Pancreas (tissue), 10 donors: ENCODE measurements around the gene OR2G3. TPM values are rescaled to one million over a fixed set of nuclear protein-coding genes. Genes with fewer than 3 reads are reported as not detected.
A peak's percentile ranks its signal among the peaks of the same experiment; 100 is the strongest.

Experiments
- ATAC-seq, 4 donors: fragments of 200-7000 bp; cut with Tn5 transposase; one replicate each; pipeline versions ENCODE4 v1.8.0 to v1.9.1; 2020; ENCODE audit warnings: mild to moderate bottlenecking in 4 of 4, moderate library complexity in 4 of 4
- DNase-seq, 6 donors: peaks; one replicate each; pipeline ENCODE4 v3.0.0-alpha.2; 2020
- FAIRE-seq: peaks from 2 replicates; lab custom pipeline; 2012; peaks lifted over from hg19 to GRCh38; lab: Jason Lieb, UNC
- H3K27ac ChIP-seq, 4 donors: fragments of 200-600 bp; sonication (generic); 1 replicate in 3 of 4; 2 replicates in 1 of 4; pipeline versions ENCODE4 v1.5.0 to v1.8.0; 2020
- H3K27me3 ChIP-seq, 4 donors: fragments of 200-600 bp; one replicate each; pipeline ENCODE4 v1.8.0; 2021
- H3K36me3 ChIP-seq, 3 donors: fragments of 200-600 bp; sonication (generic) in 1 of 3; one replicate each; pipeline versions ENCODE4 v1.5.0 to v1.8.0; 2020 to 2021
- H3K4me1 ChIP-seq, 3 donors: fragments of 200-600 bp; one replicate each; pipeline ENCODE4 v1.8.0; 2021
- H3K4me3 ChIP-seq, 4 donors: fragments of 200-600 bp; sonication (generic) in 2 of 4; one replicate each; pipeline versions ENCODE4 v1.5.0 to v1.8.0; 2020 to 2021
- H3K9me3 ChIP-seq, 4 donors: fragments of 200-600 bp; one replicate each; pipeline ENCODE4 v1.8.0; 2021
- WGBS, 2 donors: extraction: QIAGEN DNeasy Blood & Tissue Kit; methylation state at CpG; one replicate each; pipeline ENCODE4 v1.1.7; 2013; 5-methylcytosine and 5-hydroxymethylcytosine counted together
- intact Hi-C, 3 donors: fragments of 100-400 bp; cut with DNase I; formaldehyde crosslinking; loops; one replicate each; pipeline versions ENCODE4 v1.11.1 to v1.14.2; 2022
- polyA plus RNA-seq, 2 donors: library from polyadenylated mRNA; stranded (reverse); fragments of 200-250 nt; gene quantifications; one replicate each; pipeline ENCODE4 v1.2.3, GENCODE V29; 2013
- total RNA-seq, 6 donors: library from RNA; stranded (reverse); fragmentation: NEBNext Ultra II Directional in 4 of 6; extraction: Animal tissue kit (Norgen Biotek cat#: 25700) in 4 of 6; gene quantifications; one replicate each; pipeline versions ENCODE4 v1.2.1 to v1.2.4, GENCODE V29; 2021 to 2023
- TF ChIP-seq, protein P1 (sequence below), 4 donors: fragments of 200-600 bp; sonication (generic) in 3 of 4; IDR thresholded peaks; one replicate each; pipeline versions ENCODE4 v1.5.0 to v1.8.0; 2021; ENCODE audit warnings: antibody characterized with exemption in 4 of 4
- donor health status: healthy with polysubstance abuse.
- donor health status: DM: no; HTN: no; CAD: no; lungs with moderate emphysema.
- donor health status: DM: no; HTN: no; CAD: no.
- donor health status: control.
- donor health status: control.
- donor health status: Bipolar disorder and iron deficiency.
- donor health status: DM: yes; HTN: yes; CAD: no.
- donor health status: DM: no; HTN: no; CAD: no.
- donor health status: DM: no; HTN: no; CAD: no.
- donor health status: DM: yes; HTN: yes; CAD: no.

OR2G3 gene
- total and polyA plus RNA-seq, 8 donors = not detected

DNA sequence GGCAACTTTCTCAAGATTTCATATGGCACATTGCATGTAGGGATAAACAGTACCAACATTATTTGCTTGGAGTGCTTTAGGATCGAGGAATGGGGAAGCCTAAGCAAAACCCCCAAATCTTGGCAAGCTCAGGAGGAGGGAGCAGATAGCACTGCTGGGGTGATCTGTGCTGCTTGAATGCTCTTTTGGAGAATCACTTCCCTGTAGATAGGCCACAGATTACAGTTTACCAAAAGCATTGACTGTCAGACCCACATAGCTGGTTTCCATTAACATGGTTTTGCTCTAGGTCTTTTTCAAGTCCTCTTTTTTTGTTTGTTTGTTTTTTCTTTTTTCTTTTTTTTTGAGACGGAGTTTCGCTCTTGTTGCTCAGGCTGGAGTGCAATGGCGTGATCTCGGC, 37.4 kb downstream of the OR2G3 start:
- no peak overlapping the region for H3K27ac ChIP-seq
- ATAC-seq = no peak
- DNase-seq = no peak
- H3K36me3 ChIP-seq = no peaks in the 10 kb centered on the region
- FAIRE-seq = no peak
- no peak overlapping the region for H3K4me3 ChIP-seq
- no peaks in the 10 kb centered on the region for H3K4me1 ChIP-seq
- TF ChIP-seq, protein P1, sequence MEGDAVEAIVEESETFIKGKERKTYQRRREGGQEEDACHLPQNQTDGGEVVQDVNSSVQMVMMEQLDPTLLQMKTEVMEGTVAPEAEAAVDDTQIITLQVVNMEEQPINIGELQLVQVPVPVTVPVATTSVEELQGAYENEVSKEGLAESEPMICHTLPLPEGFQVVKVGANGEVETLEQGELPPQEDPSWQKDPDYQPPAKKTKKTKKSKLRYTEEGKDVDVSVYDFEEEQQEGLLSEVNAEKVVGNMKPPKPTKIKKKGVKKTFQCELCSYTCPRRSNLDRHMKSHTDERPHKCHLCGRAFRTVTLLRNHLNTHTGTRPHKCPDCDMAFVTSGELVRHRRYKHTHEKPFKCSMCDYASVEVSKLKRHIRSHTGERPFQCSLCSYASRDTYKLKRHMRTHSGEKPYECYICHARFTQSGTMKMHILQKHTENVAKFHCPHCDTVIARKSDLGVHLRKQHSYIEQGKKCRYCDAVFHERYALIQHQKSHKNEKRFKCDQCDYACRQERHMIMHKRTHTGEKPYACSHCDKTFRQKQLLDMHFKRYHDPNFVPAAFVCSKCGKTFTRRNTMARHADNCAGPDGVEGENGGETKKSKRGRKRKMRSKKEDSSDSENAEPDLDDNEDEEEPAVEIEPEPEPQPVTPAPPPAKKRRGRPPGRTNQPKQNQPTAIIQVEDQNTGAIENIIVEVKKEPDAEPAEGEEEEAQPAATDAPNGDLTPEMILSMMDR (IDR thresholded peaks at IDR 0.05) = no peak
- intact Hi-C loops = no loop called here
- WGBS, 2 donors = 58 to 82% methylated on average over 5 of the region's 5 CpGs
- no peaks in the 10 kb centered on the region for H3K27me3 ChIP-seq
- no peaks in the 10 kb centered on the region for H3K9me3 ChIP-seq

DNA sequence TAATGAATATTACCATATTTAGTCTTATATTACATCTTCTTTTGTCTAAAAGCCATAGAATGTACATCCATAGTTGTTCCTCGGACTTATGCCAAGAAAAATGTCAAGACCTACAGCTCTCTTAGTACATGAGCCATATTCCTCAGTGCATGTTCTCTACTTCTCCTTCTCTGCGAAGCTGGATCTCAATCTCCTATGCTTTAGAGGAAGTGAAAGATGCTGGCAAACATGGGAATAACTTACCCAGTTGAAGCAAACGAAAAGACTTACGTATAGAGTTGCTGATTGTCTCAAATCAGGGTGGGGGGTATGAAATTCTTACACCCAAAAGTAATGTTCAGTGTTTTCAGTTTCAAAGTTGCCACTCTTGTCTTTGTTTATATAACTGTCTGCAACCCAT, 41.5 kb downstream of the OR2G3 start:
- TF ChIP-seq, protein P1 (IDR thresholded peaks at IDR 0.05) = no peak
- no peak overlapping the region for H3K4me3 ChIP-seq
- no peak for ATAC-seq
- no peaks in the 10 kb centered on the region for H3K36me3 ChIP-seq
- WGBS, 2 donors = 61 to 87% methylated on average over 4 of the region's 4 CpGs
- FAIRE-seq = no peak
- no peak overlapping the region for H3K27ac ChIP-seq
- no peaks in the 10 kb centered on the region for H3K27me3 ChIP-seq
- intact Hi-C loops = no loop called here
- no peaks in the 10 kb centered on the region for H3K4me1 ChIP-seq
- no peaks in the 10 kb centered on the region for H3K9me3 ChIP-seq
- DNase-seq = no peak

DNA sequence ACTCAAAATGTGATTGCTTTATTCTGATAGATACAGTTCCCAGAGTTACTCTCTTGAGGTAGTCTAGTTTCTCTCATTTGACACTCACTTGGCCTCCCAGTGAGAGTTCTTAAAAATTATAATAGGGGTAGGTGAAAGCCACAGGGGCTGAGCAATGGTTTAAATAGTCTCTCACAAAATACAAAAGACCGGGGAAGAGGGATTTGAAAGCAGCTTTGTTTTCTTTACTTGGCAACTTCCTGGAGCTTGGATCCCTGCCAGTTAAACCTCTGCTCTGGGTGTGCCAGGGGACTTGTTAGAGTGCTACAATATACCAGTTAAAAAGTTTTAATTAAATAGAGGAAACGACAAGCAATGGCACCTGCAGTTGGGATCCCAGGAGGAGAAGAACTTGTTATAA, 42.5 kb downstream of the OR2G3 start:
- ATAC-seq (peak in 2 of 4 donors; percentile 36 to 61), FAIRE-seq (no peak), DNase-seq (peak in 1 of 6 donors; percentile 22)
- H3K27ac ChIP-seq = no peak overlapping the region
- no peaks in the 10 kb centered on the region for H3K9me3 ChIP-seq
- H3K4me1 ChIP-seq = no peaks in the 10 kb centered on the region
- no peaks in the 10 kb centered on the region for H3K36me3 ChIP-seq
- H3K4me3 ChIP-seq = no peak overlapping the region
- whole genome bisulfite sequencing, 2 donors = 4 to 7% methylated on average over 2 of the region's 2 CpGs
- intact Hi-C loops = no loop called here
- TF ChIP-seq, protein P1 (IDR thresholded peaks at IDR 0.05) = no peak
- H3K27me3 ChIP-seq = no peaks in the 10 kb centered on the region

DNA sequence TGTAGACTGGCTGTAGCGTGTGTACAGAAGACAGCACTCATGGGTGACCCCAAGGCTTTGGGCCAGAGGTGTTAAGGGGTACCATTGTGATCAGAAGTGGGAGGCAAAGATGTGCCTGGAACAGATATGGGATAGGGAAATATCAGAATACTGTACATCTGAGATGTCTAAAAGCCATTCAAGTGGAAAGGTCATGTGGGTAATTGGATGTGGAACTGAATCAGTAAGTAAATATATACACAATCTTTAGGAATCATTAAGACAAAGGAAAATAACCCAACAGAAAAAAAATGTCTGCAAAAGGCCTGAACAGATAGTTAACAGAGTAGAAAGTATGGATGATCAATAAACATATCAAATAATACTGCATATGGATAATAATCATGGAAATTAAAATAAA, 47.7 kb downstream of the OR2G3 start:
- no peak for DNase-seq
- TF ChIP-seq, protein P1 (IDR thresholded peaks at IDR 0.05) = no peak

More for the DNA sequence above, 47.7 kb downstream of the OR2G3 start:
- H3K36me3 ChIP-seq = no peaks in the 10 kb centered on the region
- H3K4me3 ChIP-seq = no peak overlapping the region
- FAIRE-seq = no peak
- H3K4me1 ChIP-seq = no peaks in the 10 kb centered on the region
- 72% methylated on average over 1 of the region's 1 CpG for WGBS, 2 donors
- intact Hi-C loops = no loop called here
- no peaks in the 10 kb centered on the region for H3K27me3 ChIP-seq
- ATAC-seq = no peak
- no peak overlapping the region for H3K27ac ChIP-seq
- H3K9me3 ChIP-seq = no peaks in the 10 kb centered on the region

Other genes starting within 250 kb of the OR2G3 start
- 1 to 10 TPM in 2 of 6 donors, under 1 TPM in 4; 0.09 to 3.8 (median 0.68) TPM for gene NLRP3, start 189.4 kb upstream of the OR2G3 start, total RNA-seq
- under 1 TPM; 0.19 to 0.38 TPM for gene NLRP3, start 189.4 kb upstream of the OR2G3 start, polyA plus RNA-seq
- gene OR2B11, start 147.5 kb upstream of the OR2G3 start, total RNA-seq = not detected
- gene OR2B11, start 147.5 kb upstream of the OR2G3 start, polyA plus RNA-seq = not detected
- gene OR2C3, start 69.1 kb upstream of the OR2G3 start, total RNA-seq = not detected
- under 1 TPM in 1 of 2 donors, not detected in 1; 0.02 TPM for gene OR2C3, start 69.1 kb upstream of the OR2G3 start, polyA plus RNA-seq
- gene GCSAML, start 56.5 kb upstream of the OR2G3 start, total RNA-seq = under 1 TPM in 4 of 6 donors, not detected in 2; 0.03 to 0.37 (median 0.29) TPM
- gene GCSAML, start 56.5 kb upstream of the OR2G3 start, polyA plus RNA-seq = under 1 TPM in 1 of 2 donors, not detected in 1; 0.09 TPM
- not detected for gene OR2G2, start 17.2 kb upstream of the OR2G3 start, total RNA-seq
- not detected for gene OR2G2, start 17.2 kb upstream of the OR2G3 start, polyA plus RNA-seq
- not detected for gene OR13G1, start 74.2 kb downstream of the OR2G3 start, total RNA-seq
- not detected for gene OR13G1, start 74.2 kb downstream of the OR2G3 start, polyA plus RNA-seq
- not detected for gene OR6F1, start 111.1 kb downstream of the OR2G3 start, total RNA-seq
- not detected for gene OR6F1, start 111.1 kb downstream of the OR2G3 start, polyA plus RNA-seq
- gene OR14K1, start 133.0 kb downstream of the OR2G3 start, total RNA-seq = under 1 TPM in 1 of 6 donors, not detected in 5; 0.28 TPM
- not detected for gene OR14K1, start 133.0 kb downstream of the OR2G3 start, polyA plus RNA-seq
- not detected for gene OR14A2, start 142.6 kb downstream of the OR2G3 start, total RNA-seq
- not detected for gene OR14A2, start 142.6 kb downstream of the OR2G3 start, polyA plus RNA-seq
- gene OR1C1, start 155.0 kb downstream of the OR2G3 start, total RNA-seq = not detected
- gene OR1C1, start 155.0 kb downstream of the OR2G3 start, polyA plus RNA-seq = not detected
- gene OR14A16, start 218.5 kb downstream of the OR2G3 start, total RNA-seq = not detected
- gene OR14A16, start 218.5 kb downstream of the OR2G3 start, polyA plus RNA-seq = not detected
- gene OR11L1, start 236.3 kb downstream of the OR2G3 start, total RNA-seq = not detected
- gene OR11L1, start 236.3 kb downstream of the OR2G3 start, polyA plus RNA-seq = not detected